Activated CD8-positive, alpha-beta T cell treated with anti-CD3 and anti-CD28 coated beads, Interleukin-2, amount 10 ng/mL, durations not matched to agents 7 days and 5 days (primary cell): ENCODE data around the gene CIBAR2. TPM values are rescaled to one million over a fixed set of nuclear protein-coding genes. Genes with fewer than 3 reads are reported as not detected.
A peak's percentile ranks its signal among the peaks of the same experiment; 100 is the strongest.

Source experiments
- ATAC-seq: fragments of 150-1000 bp; cut with Tn5 transposase; one replicate; pipeline ENCODE4 v1.10.0; 2021; ENCODE audit warnings: moderate library complexity
- CTCF ChIA-PET: fragments of 350-600 bp; sonication (Branson Sonifier 250); formaldehyde crosslinking; loops from one replicate; lab custom pipeline; 2021; ENCODE audit warnings: antibody characterized with exemption; lab: Charles Lee
- POLR2A ChIA-PET: fragments of 350-600 bp; sonication (Branson Sonifier 250); formaldehyde crosslinking; loops from one replicate; lab custom pipeline; 2021; ENCODE audit warnings: antibody characterized with exemption; lab: Charles Lee
- DNase-seq: peaks from one replicate; pipeline ENCODE4 v3.0.0-alpha.2; 2020
- H3K27ac Mint-ChIP-seq: one replicate; pipeline ENCODE4 v1.8.0; 2021; ENCODE audit warnings: mild to moderate bottlenecking, mixed read lengths
- H3K27me3 Mint-ChIP-seq: one replicate; pipeline ENCODE4 v1.8.0; 2021; ENCODE audit warnings: low read depth, mixed read lengths
- H3K36me3 Mint-ChIP-seq: one replicate; pipeline ENCODE4 v1.8.0; 2021; ENCODE audit warnings: low read depth, mixed read lengths
- H3K4me1 Mint-ChIP-seq: one replicate; pipeline ENCODE4 v1.8.0; 2021; ENCODE audit warnings: low read depth, mixed read lengths
- H3K4me3 Mint-ChIP-seq: one replicate; pipeline ENCODE4 v1.8.0; 2021; ENCODE audit warnings: mild to moderate bottlenecking, mixed read lengths
- H3K9me3 Mint-ChIP-seq: one replicate; pipeline ENCODE4 v1.8.0; 2022; ENCODE audit warnings: mixed read lengths; ENCODE audit not compliant: insufficient read depth
- total RNA-seq, 2 experiments: library from RNA; stranded (reverse); gene quantifications; one replicate each; pipeline ENCODE4 v1.2.3, GENCODE V29; 2021

Gene CIBAR2
- total RNA-seq, 2 experiments from 2014 or later = not detected

DNA sequence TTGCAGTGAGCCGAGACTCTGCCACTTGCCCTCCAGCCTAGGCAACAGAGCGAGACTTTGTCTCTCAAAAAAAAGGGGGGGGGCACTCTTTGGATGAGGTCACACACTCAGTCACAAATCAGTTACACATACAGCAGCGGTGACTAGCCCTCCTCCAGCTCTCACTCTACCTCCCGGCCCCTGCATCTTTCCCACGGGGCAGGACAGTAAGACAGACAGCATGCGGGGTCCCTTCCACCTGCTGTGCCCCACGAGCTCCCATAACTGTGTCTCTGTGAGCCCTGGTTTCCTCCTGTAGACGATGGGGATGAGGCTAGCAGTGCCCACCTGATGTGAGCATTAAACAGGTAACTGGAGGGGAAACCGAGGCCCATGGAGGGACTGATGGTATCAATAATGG lies 5.2 kb downstream of the CIBAR2 start:
- H3K36me3 Mint-ChIP-seq = no peaks in the 10 kb centered on the region
- peaks cover 34% of the 10 kb centered on the region for H3K4me1 Mint-ChIP-seq
- no peak overlapping the region for H3K4me3 Mint-ChIP-seq
- H3K27ac Mint-ChIP-seq = no peak overlapping the region
- no peak for ATAC-seq
- POLR2A ChIA-PET = no interaction called here
- no peak for DNase-seq
- H3K9me3 Mint-ChIP-seq = no peaks in the 10 kb centered on the region
- peaks cover 2% of the 10 kb centered on the region for H3K27me3 Mint-ChIP-seq
- CTCF ChIA-PET = interaction anchor here (1.0 kb wide), 1 partner anchor 11 kb away, joined by 3 read pairs; no protein-coding TSS in a partner anchor

DNA sequence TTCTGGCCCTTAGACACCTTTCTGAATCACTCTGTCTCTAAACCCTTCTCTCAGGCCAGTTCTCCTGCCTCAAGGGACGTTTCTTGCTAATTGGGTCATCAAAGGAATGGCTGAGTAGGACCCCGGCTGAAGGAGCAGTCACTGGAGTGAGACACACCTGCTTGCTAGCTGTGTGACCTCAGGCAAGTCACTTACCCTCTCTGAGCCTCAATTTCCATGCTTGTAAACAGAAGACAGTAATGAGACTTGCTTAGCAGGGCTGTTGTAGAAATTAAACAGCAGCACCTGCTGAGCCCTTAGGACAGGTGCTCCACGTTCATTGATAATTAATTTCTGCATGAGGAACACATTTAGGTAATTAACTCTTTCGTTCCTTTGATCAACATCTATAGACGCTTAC lies 6.8 kb downstream of the CIBAR2 start:
- H3K4me3 Mint-ChIP-seq = no peak overlapping the region
- peaks cover 2% of the 10 kb centered on the region for H3K27me3 Mint-ChIP-seq
- DNase-seq = no peak
- no peaks in the 10 kb centered on the region for H3K36me3 Mint-ChIP-seq
- no peak for ATAC-seq
- no peaks in the 10 kb centered on the region for H3K9me3 Mint-ChIP-seq
- H3K27ac Mint-ChIP-seq = peak overlapping the region; percentile 93
- ChIA-PET CTCF (interaction anchor here (1.0 to 2.5 kb wide), 8 partner anchors 7 to 510 kb away, joined by 3 to 39 read pairs (median 4); no protein-coding TSS in a partner anchor), POLR2A (interaction anchor here (0.9 kb wide), 1 partner anchor 50 kb away, joined by 3 read pairs; no protein-coding TSS in a partner anchor)
- H3K4me1 Mint-ChIP-seq = peaks cover 41% of the 10 kb centered on the region

DNA sequence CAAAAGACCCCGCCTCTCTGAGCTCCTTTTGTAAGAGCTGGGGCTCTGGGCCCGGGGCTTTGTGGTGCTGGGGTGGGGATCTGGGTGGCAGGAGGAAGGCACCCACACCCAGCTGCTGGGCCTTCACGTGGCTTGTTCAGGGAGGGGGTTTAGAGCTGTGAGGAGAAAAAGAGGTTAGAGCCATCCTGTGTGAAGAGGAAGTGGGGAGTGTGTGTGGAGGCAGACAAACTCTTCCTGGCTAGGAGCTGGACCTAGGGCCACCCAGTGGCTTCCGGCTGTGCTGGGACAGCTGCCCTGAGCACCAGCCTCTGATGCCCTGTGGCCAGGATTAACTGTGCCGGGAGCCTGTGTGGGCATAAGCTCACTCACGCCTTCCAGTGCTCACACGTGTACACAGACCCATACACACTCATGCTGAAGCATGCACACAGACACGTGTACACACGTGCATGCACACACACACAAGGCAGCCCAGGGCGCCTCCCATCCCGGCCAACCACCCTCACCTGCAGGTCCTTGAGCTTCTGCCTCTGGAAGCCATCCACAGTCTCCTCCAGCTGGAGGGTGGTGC lies 7.4 kb downstream of the CIBAR2 start:
- CTCF ChIA-PET = interaction anchor here (0.7 to 2.5 kb wide), 9 partner anchors 8 to 511 kb away, joined by 3 to 39 read pairs (median 5); no protein-coding TSS in a partner anchor
- Mint-ChIP-seq H3K27ac (peak overlapping the region; percentile 93), H3K4me1 (peaks cover 46% of the 10 kb centered on the region), H3K27me3 (peaks cover 2% of the 10 kb centered on the region), H3K4me3 (peak overlapping the region; percentile 43), H3K9me3 (no peaks in the 10 kb centered on the region), H3K36me3 (no peaks in the 10 kb centered on the region)
- POLR2A ChIA-PET = interaction anchor here (0.9 kb wide), 1 partner anchor 49 kb away, joined by 3 read pairs; no protein-coding TSS in a partner anchor
- ATAC-seq (peak; percentile 86), DNase-seq (peak; percentile 59)

DNA sequence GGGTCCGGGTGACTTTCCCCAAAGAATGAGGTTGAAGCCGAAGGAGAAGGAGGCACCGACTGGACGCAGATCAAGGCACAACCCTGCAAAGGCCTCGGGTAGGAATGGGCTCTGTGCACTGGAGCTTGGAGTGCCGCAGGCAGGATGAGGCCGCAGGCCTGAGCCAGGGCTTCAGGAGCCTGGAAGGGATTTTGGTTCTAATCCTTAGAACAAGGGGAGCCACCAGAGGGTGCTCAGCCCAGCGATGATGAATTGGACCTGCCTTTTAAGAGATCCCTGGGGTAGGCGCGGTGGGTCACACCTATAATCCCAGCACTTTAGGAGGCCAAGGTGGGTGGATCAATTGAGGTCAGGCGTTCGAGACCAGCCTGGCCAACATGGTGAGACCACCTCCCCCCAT lies 8.1 kb downstream of the CIBAR2 start:
- ATAC-seq (no peak), DNase-seq (no peak)
- no peaks in the 10 kb centered on the region for H3K9me3 Mint-ChIP-seq
- no peak overlapping the region for H3K4me3 Mint-ChIP-seq
- peaks cover 48% of the 10 kb centered on the region for H3K4me1 Mint-ChIP-seq
- H3K27me3 Mint-ChIP-seq = peaks cover 2% of the 10 kb centered on the region
- H3K36me3 Mint-ChIP-seq = no peaks in the 10 kb centered on the region
- CTCF ChIA-PET = interaction anchor here (1.0 to 2.5 kb wide), 7 partner anchors 9 to 512 kb away, joined by 3 to 39 read pairs (median 6); no protein-coding TSS in a partner anchor
- H3K27ac Mint-ChIP-seq = peak overlapping the region; percentile 93
- POLR2A ChIA-PET = no interaction called here

DNA sequence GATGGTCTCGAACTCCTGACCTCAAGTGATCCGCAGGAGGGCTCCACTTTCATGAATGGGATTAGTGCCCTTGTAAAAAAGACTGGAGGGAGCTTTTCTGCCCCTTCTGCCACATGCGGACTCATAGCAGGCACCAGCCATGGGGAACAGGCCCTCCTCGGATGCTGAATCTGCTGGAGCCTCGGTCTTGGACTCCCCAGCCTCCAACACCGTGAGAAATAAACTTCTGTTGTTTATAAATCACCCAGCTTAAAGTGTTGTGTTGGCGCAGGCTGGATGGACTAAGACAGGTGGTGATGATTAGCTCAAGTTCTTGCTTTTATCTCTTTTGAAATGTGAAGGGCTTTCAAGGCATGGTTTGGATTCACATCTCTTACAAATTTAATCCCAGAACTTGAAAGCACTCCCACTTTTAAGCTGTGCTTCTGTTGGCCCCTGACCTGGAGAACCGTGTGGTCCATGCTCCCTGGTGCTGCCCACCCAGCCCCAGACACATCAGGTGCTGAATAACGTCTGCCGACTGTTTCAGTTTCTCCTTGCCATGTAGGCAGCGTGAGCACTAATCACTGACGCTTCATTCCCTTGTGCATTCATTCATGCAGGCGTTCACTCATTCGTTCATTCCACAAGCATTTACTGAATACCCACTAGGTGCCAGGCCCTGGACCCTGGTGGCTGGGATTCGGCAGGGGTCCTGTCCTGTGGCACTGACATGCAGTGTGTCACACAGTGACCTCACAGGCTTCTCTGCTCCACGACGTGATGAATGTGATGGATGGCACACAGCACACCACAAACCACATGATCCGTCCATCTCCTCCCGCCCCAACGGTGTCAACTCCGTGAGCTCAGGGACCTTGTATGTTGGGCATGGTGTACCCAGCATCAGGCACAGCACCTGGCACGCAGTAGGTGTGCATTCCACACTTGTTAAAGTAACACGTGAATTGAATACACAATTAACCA lies 8.9 kb downstream of the CIBAR2 start:
- Mint-ChIP-seq H3K4me1 (peaks cover 48% of the 10 kb centered on the region), H3K27ac (peak overlapping the region; percentile 93), H3K36me3 (no peaks in the 10 kb centered on the region), H3K4me3 (no peak overlapping the region), H3K9me3 (no peaks in the 10 kb centered on the region), H3K27me3 (peaks cover 2% of the 10 kb centered on the region)
- no peak for DNase-seq
- ChIA-PET POLR2A (no interaction called here), CTCF (interaction anchor here (1.4 to 2.4 kb wide), 2 partner anchors 17 to 150 kb away, joined by 4 to 13 read pairs; no protein-coding TSS in a partner anchor)
- no peak for ATAC-seq

DNA sequence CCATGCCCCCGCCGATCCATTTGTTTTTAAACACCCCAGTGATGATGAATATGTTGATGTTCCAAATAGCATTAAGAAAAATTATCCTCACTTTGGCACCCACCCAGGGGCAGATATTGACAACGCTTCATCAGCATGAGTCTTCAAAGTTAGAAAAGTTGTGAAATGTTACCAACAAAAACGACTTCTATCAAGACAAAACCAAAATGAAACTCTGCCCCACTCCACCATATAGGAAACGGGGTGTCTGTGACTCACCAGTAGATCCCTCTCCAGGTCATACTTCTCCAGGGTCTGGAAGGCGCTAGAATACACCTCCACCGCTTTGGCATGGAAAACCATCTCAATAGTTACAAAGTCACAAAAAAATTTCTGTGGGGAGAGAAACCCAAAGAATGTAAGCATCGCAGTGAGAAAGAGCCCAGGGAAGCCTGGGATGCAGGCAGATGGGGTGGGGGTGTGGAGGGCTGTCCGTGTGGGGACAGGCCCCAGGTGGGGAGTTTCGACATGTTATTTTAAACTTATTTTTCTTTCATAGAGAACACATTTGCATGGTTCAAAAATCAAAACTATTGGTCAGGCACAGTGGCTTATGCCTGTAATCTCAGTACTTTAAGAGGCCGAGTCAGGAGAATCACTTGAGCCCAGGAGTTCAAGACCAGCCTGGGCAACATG lies 10.2 kb downstream of the CIBAR2 start:
- peaks cover 48% of the 10 kb centered on the region for H3K4me1 Mint-ChIP-seq

DNA sequence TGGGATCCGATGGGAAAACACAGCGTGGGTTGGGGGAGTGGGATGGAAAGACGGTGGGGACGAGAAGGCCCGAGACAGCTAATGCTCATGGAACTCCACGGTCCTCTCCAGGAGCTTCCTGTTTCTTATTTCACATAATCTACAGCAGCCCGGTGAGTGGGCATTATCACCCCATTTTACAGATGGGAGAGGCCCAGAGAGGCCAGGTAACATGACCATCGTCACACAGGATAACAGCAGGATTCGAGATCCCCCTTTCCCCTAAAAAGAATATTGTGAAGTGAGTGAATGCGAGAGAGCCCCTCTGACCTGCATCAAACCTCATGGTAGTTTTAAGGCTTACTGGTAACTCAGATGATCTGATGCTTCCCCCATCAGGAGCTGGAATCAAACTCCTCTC lies 12.0 kb downstream of the CIBAR2 start:
- ATAC-seq (no peak), DNase-seq (no peak)
- ChIA-PET POLR2A (no interaction called here), CTCF (interaction anchor here (1.6 kb wide), 1 partner anchor 15 kb away, joined by 6 read pairs; no protein-coding TSS in a partner anchor)
- Mint-ChIP-seq H3K27ac (no peak overlapping the region), H3K9me3 (no peaks in the 10 kb centered on the region), H3K4me1 (peaks cover 42% of the 10 kb centered on the region), H3K4me3 (no peak overlapping the region), H3K27me3 (peaks cover 2% of the 10 kb centered on the region), H3K36me3 (no peaks in the 10 kb centered on the region)

More for the DNA sequence above, 10.2 kb downstream of the CIBAR2 start:
- no peak overlapping the region for H3K4me3 Mint-ChIP-seq
- H3K27ac Mint-ChIP-seq = no peak overlapping the region
- POLR2A ChIA-PET = no interaction called here
- DNase-seq = no peak
- H3K27me3 Mint-ChIP-seq = peaks cover 2% of the 10 kb centered on the region
- no peak for ATAC-seq
- H3K36me3 Mint-ChIP-seq = no peaks in the 10 kb centered on the region
- CTCF ChIA-PET = interaction anchor here (0.7 to 1.6 kb wide), 3 partner anchors 13 to 449 kb away, joined by 4 to 6 read pairs (median 4); no protein-coding TSS in a partner anchor
- H3K9me3 Mint-ChIP-seq = no peaks in the 10 kb centered on the region

DNA sequence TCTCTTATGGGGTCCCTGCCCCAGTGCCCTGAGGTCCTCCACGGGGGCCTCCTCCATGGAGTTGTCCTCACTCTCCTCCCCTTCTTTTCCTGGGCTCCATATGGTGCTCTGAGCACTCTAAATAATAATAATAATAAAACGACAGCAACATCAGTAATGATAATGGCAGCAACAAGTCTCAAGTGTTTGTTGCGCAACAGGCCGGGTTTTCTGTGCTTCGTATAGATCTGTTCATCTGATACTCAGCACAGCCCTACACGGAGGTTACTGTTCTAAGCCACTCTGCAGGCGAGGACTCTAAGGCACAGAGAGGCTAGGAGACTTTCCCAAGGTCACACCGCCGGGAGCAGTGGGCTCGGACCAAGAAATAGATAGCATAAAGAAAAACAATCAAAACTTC lies 13.7 kb downstream of the CIBAR2 start:
- POLR2A ChIA-PET = no interaction called here
- H3K4me1 Mint-ChIP-seq = peaks cover 25% of the 10 kb centered on the region
- no peak for ATAC-seq
- CTCF ChIA-PET = no interaction called here
- H3K4me3 Mint-ChIP-seq = no peak overlapping the region
- no peaks in the 10 kb centered on the region for H3K9me3 Mint-ChIP-seq
- no peak overlapping the region for H3K27ac Mint-ChIP-seq
- H3K27me3 Mint-ChIP-seq = peaks cover 2% of the 10 kb centered on the region
- DNase-seq = no peak
- no peaks in the 10 kb centered on the region for H3K36me3 Mint-ChIP-seq

DNA sequence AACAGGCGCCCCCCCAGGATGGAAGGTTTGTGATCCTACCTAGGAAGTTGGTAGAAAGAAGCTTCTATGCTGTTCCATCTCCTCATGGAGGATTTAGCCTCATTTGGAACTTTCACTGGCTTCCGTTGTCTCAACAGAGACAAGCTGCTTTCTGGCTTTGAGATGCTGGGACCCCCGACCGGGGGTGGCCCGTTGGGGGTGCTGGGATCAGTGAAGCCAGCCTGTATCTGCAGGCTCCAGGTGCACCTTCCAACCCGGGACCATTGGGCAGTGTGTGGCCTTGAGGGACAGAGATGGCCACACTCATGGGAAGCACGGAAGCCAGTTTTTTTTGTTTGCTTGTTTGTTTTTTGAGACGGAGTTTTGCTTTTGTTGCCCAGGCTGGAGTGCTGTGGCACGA lies 15.4 kb downstream of the CIBAR2 start:
- ATAC-seq (no peak), DNase-seq (no peak)
- ChIA-PET POLR2A (no interaction called here), CTCF (interaction anchor here (2.2 kb wide), 1 partner anchor 18 kb away, joined by 7 read pairs; no protein-coding TSS in a partner anchor)
- H3K27ac Mint-ChIP-seq = no peak overlapping the region
- H3K4me3 Mint-ChIP-seq = no peak overlapping the region
- no peaks in the 10 kb centered on the region for H3K27me3 Mint-ChIP-seq
- H3K36me3 Mint-ChIP-seq = no peaks in the 10 kb centered on the region
- H3K4me1 Mint-ChIP-seq = peaks cover 12% of the 10 kb centered on the region
- H3K9me3 Mint-ChIP-seq = no peaks in the 10 kb centered on the region

DNA sequence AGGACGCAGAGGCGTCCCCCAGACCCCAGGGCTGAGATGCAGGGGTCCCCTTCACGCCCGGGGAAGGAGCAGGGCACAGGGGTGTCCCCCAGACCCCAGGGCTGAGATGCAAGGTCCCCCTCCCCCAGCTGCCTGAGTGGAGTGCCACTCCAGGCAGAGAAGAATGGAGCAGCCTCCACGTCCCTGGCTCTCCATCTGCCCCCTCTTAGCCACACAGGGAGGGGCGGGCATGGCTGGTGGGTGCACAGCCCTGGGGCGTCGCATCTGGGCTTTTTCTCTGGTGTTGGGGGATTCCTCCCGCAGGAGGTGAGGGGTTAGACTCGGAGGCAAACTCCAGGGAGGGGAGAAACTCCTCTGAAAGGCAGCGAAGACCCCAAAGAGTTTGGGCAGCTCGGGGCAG lies 17.5 kb downstream of the CIBAR2 start:
- Mint-ChIP-seq H3K27me3 (no peaks in the 10 kb centered on the region), H3K27ac (no peak overlapping the region), H3K4me1 (peaks cover 15% of the 10 kb centered on the region), H3K9me3 (no peaks in the 10 kb centered on the region), H3K4me3 (no peak overlapping the region), H3K36me3 (no peaks in the 10 kb centered on the region)
- no peak for DNase-seq
- ChIA-PET POLR2A (no interaction called here), CTCF (interaction anchor here (1.2 to 2.2 kb wide), 3 partner anchors 8 to 20 kb away, joined by 3 to 7 read pairs (median 7); no protein-coding TSS in a partner anchor)
- no peak for ATAC-seq

DNA sequence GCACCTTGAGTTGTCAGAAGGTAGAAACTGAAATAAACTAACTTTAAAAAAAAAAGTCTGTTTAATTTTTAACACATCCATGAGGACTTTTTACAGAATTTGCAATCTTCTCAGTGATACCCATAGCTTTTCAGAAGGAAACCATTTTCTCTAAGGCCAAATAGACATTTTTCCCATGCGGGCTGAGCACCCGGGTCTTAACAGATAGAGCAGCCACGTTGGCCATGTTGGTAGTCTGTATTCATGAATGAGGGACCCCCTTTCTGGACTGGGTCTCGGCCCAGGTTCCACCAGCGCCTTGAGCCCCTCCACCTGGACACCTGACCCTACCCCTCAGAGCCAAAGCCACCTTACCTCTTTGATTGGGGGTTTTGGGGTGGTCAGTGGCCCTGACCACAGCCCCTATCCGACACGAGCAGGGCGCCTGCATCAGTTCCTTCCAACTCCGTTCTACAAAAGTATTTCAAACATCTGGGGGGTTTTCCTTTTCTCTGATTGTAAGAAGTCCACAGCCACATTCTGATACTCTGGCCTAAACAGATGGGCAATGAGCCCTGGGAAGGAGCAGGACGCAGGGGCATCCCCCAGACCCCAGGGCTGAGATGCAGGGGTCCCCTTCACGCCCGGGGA lies 18.0 kb downstream of the CIBAR2 start:
- H3K4me3 Mint-ChIP-seq = no peak overlapping the region
- CTCF ChIA-PET = interaction anchor here (1.2 to 1.8 kb wide), 3 partner anchors 7 to 21 kb away, joined by 3 to 7 read pairs (median 4); no protein-coding TSS in a partner anchor

More for the DNA sequence above, 18.0 kb downstream of the CIBAR2 start:
- Mint-ChIP-seq H3K27ac (no peak overlapping the region), H3K27me3 (no peaks in the 10 kb centered on the region), H3K4me1 (peaks cover 15% of the 10 kb centered on the region), H3K36me3 (no peaks in the 10 kb centered on the region), H3K9me3 (no peaks in the 10 kb centered on the region)
- POLR2A ChIA-PET = no interaction called here
- no peak for ATAC-seq
- no peak for DNase-seq
